Stomach (tissue), 9 donors: ENCODE measurements around the gene UQCRQ. TPM values are rescaled to one million over a fixed set of nuclear protein-coding genes. Genes with fewer than 3 reads are reported as not detected.
A peak's percentile ranks its signal among the peaks of the same experiment; 100 is the strongest.

Experiments
- DNase-seq, 2 donors: peaks; one replicate each; pipeline versions ENCODE4 v3.0.0 to v3.0.0-alpha.2; 2013 to 2019
- H3K27ac ChIP-seq, 5 donors: fragments of 200-600 bp in 4 of 5; sonication (generic) in 4 of 5; one replicate each; pipeline ENCODE4 v1.5.1; 2013 to 2019; ENCODE audit warnings: mild to moderate bottlenecking in 1 of 5, moderate library complexity in 1 of 5
- H3K27me3 ChIP-seq, 3 donors: fragments of 200-600 bp; sonication (generic); one replicate each; pipeline ENCODE4 v1.5.1; 2017 to 2019; ENCODE audit warnings: mixed run types in 1 of 3
- H3K36me3 ChIP-seq, 4 donors: fragments of 200-600 bp; sonication (generic); 1 replicate in 3 of 4; 2 replicates in 1 of 4; pipeline ENCODE4 v1.5.1; 2016 to 2019
- H3K4me1 ChIP-seq, 4 donors: fragments of 200-600 bp; sonication (generic); one replicate each; pipeline ENCODE4 v1.5.1; 2016 to 2019
- H3K4me3 ChIP-seq, 4 donors: fragments of 200-600 bp; sonication (generic) in 3 of 4; one replicate each; pipeline ENCODE4 v1.5.1; 2016 to 2019; ENCODE audit warnings: mild to moderate bottlenecking in 1 of 4
- H3K9me3 ChIP-seq, 4 donors: fragments of 200-600 bp; sonication (generic); one replicate each; pipeline ENCODE4 v1.5.1; 2016 to 2019
- EP300 ChIP-seq: sonication (generic); formaldehyde crosslinking; IDR thresholded peaks from one replicate; pipeline ENCODE4 v1.6.1; 2017; ENCODE audit warnings: antibody characterized with exemption
- POLR2A ChIP-seq, 4 donors: fragments of 450-650 bp; IDR thresholded peaks; one replicate each; pipeline ENCODE4 v1.6.1; 2016; ENCODE audit warnings: antibody characterized with exemption in 4 of 4, control low read depth in 2 of 4, mild to moderate bottlenecking in 1 of 4, moderate library complexity in 1 of 4
- POLR2AphosphoS5 ChIP-seq, 3 donors: sonication (generic); formaldehyde crosslinking; IDR thresholded peaks; one replicate each; pipeline ENCODE4 v1.6.1; 2016; ENCODE audit warnings: antibody characterized with exemption in 3 of 3
- WGBS, 5 donors: extraction: QIAGEN DNeasy Blood & Tissue Kit in 3 of 5; methylation state at CpG; one replicate each; pipeline versions ENCODE4 v1.1.5 to v1.1.7; 2013 to 2018; 5-methylcytosine and 5-hydroxymethylcytosine counted together
- intact Hi-C: fragments of 100-400 bp; cut with DNase I; formaldehyde crosslinking; loops from one replicate; pipeline ENCODE4 v1.15.1; 2023; ENCODE audit warnings: low total_unique reads
- polyA plus RNA-seq, 3 donors: library from polyadenylated mRNA; stranded (reverse); fragments of 200-250 nt; gene quantifications; one replicate each; pipeline ENCODE4 v1.2.3, GENCODE V29; 2013
- total RNA-seq, 5 donors: library from RNA; depleted of rRNA; stranded (reverse); fragments of >200 nt; gene quantifications; one replicate each; pipeline versions ENCODE4 v1.1.0 to v1.2.3, GENCODE V29; 2014 to 2016
- TF ChIP-seq, protein P1 (sequence below), 7 experiments: fragments of 450-650 bp in 4 of 7; fragments of 200-600 bp in 3 of 7; sonication (generic) in 3 of 7; IDR thresholded peaks; one replicate each; pipeline ENCODE4 v1.5.1; 2016 to 2019; ENCODE audit warnings: antibody characterized with exemption in 7 of 7, control low read depth in 2 of 7, mild to moderate bottlenecking in 1 of 7
- donor health status: healthy with polysubstance abuse.
- donor health status: Bipolar disorder and iron deficiency.
- donor health status: healthy.

UQCRQ gene
- total and polyA plus RNA-seq, 8 donors = 66.5 to 603 (median 160) TPM

- WGBS, 5 donors = 75 to 86% (median 83%) methylated on average over 2 of the region's 2 CpGs
- Histone ChIP-seq H3K4me3 (no peak overlapping the region), H3K27ac (no peak overlapping the region), H3K27me3 (no peaks in the 10 kb centered on the region), H3K9me3 (no peaks in the 10 kb centered on the region), H3K4me1 (no peaks in the 10 kb centered on the region), H3K36me3 (no peaks in the 10 kb centered on the region)
- intact Hi-C loops = no loop called here
- TF ChIP-seq POLR2A (IDR thresholded peaks at IDR 0.05) (no peak), POLR2AphosphoS5 (IDR thresholded peaks at IDR 0.05) (no peak), EP300 (no peak)
- TF ChIP-seq, protein P1, sequence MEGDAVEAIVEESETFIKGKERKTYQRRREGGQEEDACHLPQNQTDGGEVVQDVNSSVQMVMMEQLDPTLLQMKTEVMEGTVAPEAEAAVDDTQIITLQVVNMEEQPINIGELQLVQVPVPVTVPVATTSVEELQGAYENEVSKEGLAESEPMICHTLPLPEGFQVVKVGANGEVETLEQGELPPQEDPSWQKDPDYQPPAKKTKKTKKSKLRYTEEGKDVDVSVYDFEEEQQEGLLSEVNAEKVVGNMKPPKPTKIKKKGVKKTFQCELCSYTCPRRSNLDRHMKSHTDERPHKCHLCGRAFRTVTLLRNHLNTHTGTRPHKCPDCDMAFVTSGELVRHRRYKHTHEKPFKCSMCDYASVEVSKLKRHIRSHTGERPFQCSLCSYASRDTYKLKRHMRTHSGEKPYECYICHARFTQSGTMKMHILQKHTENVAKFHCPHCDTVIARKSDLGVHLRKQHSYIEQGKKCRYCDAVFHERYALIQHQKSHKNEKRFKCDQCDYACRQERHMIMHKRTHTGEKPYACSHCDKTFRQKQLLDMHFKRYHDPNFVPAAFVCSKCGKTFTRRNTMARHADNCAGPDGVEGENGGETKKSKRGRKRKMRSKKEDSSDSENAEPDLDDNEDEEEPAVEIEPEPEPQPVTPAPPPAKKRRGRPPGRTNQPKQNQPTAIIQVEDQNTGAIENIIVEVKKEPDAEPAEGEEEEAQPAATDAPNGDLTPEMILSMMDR (IDR thresholded peaks at IDR 0.05) = no peak
- no peak for DNase-seq
Observed at GRCh38 chr5:132859889-132860437, 6.5 kb upstream of the UQCRQ start.

DNA sequence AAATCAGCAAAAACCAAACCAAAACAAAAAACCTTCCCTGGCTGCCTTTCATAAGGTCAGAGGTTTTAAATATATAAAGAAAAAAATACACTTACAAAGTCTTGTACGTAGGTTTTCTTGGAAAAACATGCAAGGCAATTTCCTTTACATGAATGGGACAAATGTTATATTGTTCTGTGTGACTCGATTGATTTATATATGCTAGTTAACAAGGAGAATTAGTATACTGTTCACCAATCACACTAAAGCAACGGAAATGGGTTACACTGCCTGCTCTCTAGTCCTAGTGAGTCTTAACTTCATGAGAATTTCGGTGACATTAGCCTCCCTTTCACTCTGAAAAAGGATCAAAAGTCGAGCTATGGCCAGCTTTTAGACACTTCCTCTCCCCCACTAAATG lies 5.7 kb upstream of the UQCRQ start:
- Histone ChIP-seq H3K27me3 (no peaks in the 10 kb centered on the region), H3K27ac (no peak overlapping the region), H3K36me3 (no peaks in the 10 kb centered on the region), H3K4me3 (no peak overlapping the region), H3K4me1 (peaks cover 0 to 6% (median 3%) of the 10 kb centered on the region in 4 donors), H3K9me3 (no peaks in the 10 kb centered on the region)
- WGBS, 5 donors = 69 to 80% (median 79%) methylated on average over 5 of the region's 5 CpGs
- DNase-seq = no peak
- intact Hi-C loops = no loop called here
- no peak for TF ChIP-seq EP300
- no peak for TF ChIP-seq POLR2AphosphoS5 (IDR thresholded peaks at IDR 0.05)
- TF ChIP-seq, protein P1 (IDR thresholded peaks at IDR 0.05) = no peak
- no peak for TF ChIP-seq POLR2A (IDR thresholded peaks at IDR 0.05)

- peaks cover 18 to 34% (median 33%) of the 10 kb centered on the region in 4 donors for H3K36me3 ChIP-seq
- H3K27me3 ChIP-seq = no peaks in the 10 kb centered on the region
- TF ChIP-seq, protein P1 (IDR thresholded peaks at IDR 0.05) = no peak
- TF ChIP-seq EP300 (no peak), POLR2AphosphoS5 (IDR thresholded peaks at IDR 0.05) (no peak), POLR2A (IDR thresholded peaks at IDR 0.05) (no peak)
- no peak for DNase-seq
- intact Hi-C loops = no loop called here
- 30 to 34% (median 32%) methylated on average over 30 of the region's 30 CpGs for WGBS, 5 donors
- peaks cover 12 to 35% (median 21%) of the 10 kb centered on the region in 4 donors for H3K4me1 ChIP-seq
- no peaks in the 10 kb centered on the region for H3K9me3 ChIP-seq
- peak overlapping the region; percentile 90 to 95 (median 93) for H3K27ac ChIP-seq
- peak overlapping the region; percentile 64 to 94 (median 80) for H3K4me3 ChIP-seq
Observed at GRCh38 chr5:132865668-132866341, 637 bp upstream of the UQCRQ start.

DNA sequence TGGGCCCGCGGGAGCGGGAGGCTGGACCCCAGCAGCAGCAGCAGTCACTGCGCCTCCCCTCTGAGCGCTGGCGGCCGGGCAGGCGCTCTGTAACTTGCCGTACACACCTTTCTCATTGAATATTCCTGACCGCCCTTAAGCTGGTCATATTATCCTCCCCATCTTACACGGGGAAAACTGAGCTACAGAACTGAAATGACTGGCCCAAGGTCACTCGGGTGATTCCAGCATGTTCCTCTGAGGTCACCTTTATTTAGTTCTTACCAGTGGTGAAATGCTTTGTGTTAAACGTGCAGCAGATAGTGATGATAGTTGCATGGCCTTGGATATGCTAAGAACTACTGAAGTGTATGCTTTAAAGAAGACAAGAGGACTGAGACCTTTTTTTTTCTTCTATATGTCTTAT lies 607 bp downstream of the UQCRQ start:
- Histone ChIP-seq H3K36me3 (peaks cover 18 to 43% (median 40%) of the 10 kb centered on the region in 4 donors), H3K27ac (peak overlapping the region; percentile 90 to 95 (median 93)), H3K27me3 (no peaks in the 10 kb centered on the region), H3K4me3 (peak overlapping the region; percentile 64 to 94 (median 80)), H3K9me3 (no peaks in the 10 kb centered on the region), H3K4me1 (peaks cover 12 to 36% (median 28%) of the 10 kb centered on the region in 4 donors)
- TF ChIP-seq EP300 (no peak), POLR2A (IDR thresholded peaks at IDR 0.05) (no peak), POLR2AphosphoS5 (IDR thresholded peaks at IDR 0.05) (no peak)
- TF ChIP-seq, protein P1 (IDR thresholded peaks at IDR 0.05) = no peak
- intact Hi-C loops = no loop called here
- no peak for DNase-seq
- 0 to 3% (median 1%) methylated on average over 5 to 13 of the region's 13 CpGs for WGBS, 5 donors
